ENCODE results near the gene CLTCL1.
"Not testable (repeated sequence)": the region's sequence is repeated elsewhere in the genome, so short reads cannot be mapped to it uniquely, and the experiment has no call there.

CLTCL1 gene

GRCh38 chr22:19290400-19291217, 910 bp downstream of the CLTCL1 start:
- no peak for DNase-seq

GRCh38 chr22:19289475-19290161, 1.9 kb downstream of the CLTCL1 start:
- DNase-seq = no peak

GRCh38 chr22:19287889-19288288, 3.6 kb downstream of the CLTCL1 start:
- DNase-seq = no peak

- no peak for DNase-seq
These were observed 4.3 kb downstream of the CLTCL1 start for GRCh38 chr22:19287076-19287707.

- no peak for DNase-seq
These were observed 5.7 kb downstream of the CLTCL1 start for GRCh38 chr22:19285831-19286230.

- DNase-seq = not testable (repeated sequence)
These were observed 12.4 kb downstream of the CLTCL1 start for GRCh38 chr22:19279143-19279542.

GRCh38 chr22:19277785-19278184, 13.7 kb downstream of the CLTCL1 start:
- DNase-seq = no peak

GRCh38 chr22:19275919-19276600, 15.5 kb downstream of the CLTCL1 start:
- no peak for DNase-seq

GRCh38 chr22:19275513-19275912, 16.0 kb downstream of the CLTCL1 start:
- no peak for DNase-seq

GRCh38 chr22:19275104-19275503, 16.4 kb downstream of the CLTCL1 start:
- no peak for DNase-seq

- no peak for DNase-seq
These were observed 19.5 kb downstream of the CLTCL1 start for GRCh38 chr22:19271856-19272535.

GRCh38 chr22:19271273-19271855, 20.2 kb downstream of the CLTCL1 start:
- no peak for DNase-seq

GRCh38 chr22:19270873-19271272, 20.6 kb downstream of the CLTCL1 start:
- no peak for DNase-seq

- DNase-seq = no peak
These were observed 24.9 kb downstream of the CLTCL1 start for GRCh38 chr22:19266547-19267086.

GRCh38 chr22:19265779-19266178, 25.7 kb downstream of the CLTCL1 start:
- no peak for DNase-seq

GRCh38 chr22:19260804-19261203, 30.7 kb downstream of the CLTCL1 start:
- no peak for DNase-seq

GRCh38 chr22:19260194-19260593, 31.3 kb downstream of the CLTCL1 start:
- DNase-seq = no peak

- not testable (repeated sequence) for DNase-seq
These were observed 32.6 kb downstream of the CLTCL1 start for GRCh38 chr22:19258968-19259288.

- DNase-seq = no peak
These were observed 33.1 kb downstream of the CLTCL1 start for GRCh38 chr22:19258371-19258770.

GRCh38 chr22:19256362-19256761, 35.2 kb downstream of the CLTCL1 start:
- not testable (repeated sequence) for DNase-seq

GRCh38 chr22:19253143-19253542, 38.4 kb downstream of the CLTCL1 start:
- no peak for DNase-seq
